Mucosa of stomach (tissue), 1 donor: Measurements from ENCODE around the gene E2F7.
A peak's percentile ranks its signal among the peaks of the same experiment; 100 is the strongest.
"Not testable (repeated sequence)": the region's sequence is repeated elsewhere in the genome, so short reads cannot be mapped to it uniquely, and the experiment has no call there.

Experiments used
- H3K27me3 ChIP-seq: one replicate; pipeline ENCODE4 v1.7.0; 2013; ENCODE audit warnings: mild to moderate bottlenecking, low read length; ENCODE audit not compliant: control insufficient read depth, insufficient read depth
- H3K36me3 ChIP-seq: one replicate; pipeline ENCODE4 v1.7.0; 2013; ENCODE audit warnings: low read length; ENCODE audit not compliant: control insufficient read depth, insufficient read depth
- H3K4me1 ChIP-seq: one replicate; pipeline ENCODE4 v1.7.0; 2013; ENCODE audit warnings: mild to moderate bottlenecking, low read length; ENCODE audit not compliant: control insufficient read depth, insufficient read depth
- H3K4me3 ChIP-seq: one replicate; pipeline ENCODE4 v1.7.0; 2013; ENCODE audit warnings: low read length
- H3K9ac ChIP-seq: one replicate; pipeline ENCODE4 v1.7.0; 2013; ENCODE audit warnings: mild to moderate bottlenecking, low read length, moderate library complexity
- H3K9me3 ChIP-seq: one replicate; pipeline ENCODE4 v1.7.0; 2013; ENCODE audit warnings: mild to moderate bottlenecking, low read length, moderate library complexity; ENCODE audit not compliant: control insufficient read depth
- donor health status: Pancreatic carcinoma.

The E2F7 gene

DNA sequence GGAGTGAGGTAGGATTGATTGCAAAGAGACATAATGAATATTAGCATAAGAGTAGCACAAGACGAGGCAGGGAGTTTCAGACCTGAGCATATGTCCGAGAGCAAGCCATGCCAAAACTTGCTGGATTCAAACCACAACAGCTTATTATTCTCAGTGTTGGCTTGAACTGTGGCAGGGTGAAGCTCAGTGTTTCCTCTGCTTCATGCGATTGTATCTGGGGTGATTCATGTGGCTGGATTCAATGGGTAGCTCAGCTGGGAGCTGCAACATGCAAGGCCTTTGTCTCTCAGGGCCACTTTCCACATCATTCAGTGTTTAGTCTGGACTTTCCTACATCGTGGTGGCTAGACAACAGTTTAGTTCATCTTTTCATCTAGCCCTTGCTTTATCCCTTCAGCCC, 22.1 kb upstream of the E2F7 start:
- H3K36me3 ChIP-seq = no peaks in the 10 kb centered on the region
- no peaks in the 10 kb centered on the region for H3K9me3 ChIP-seq
- no peaks in the 10 kb centered on the region for H3K27me3 ChIP-seq
- H3K4me1 ChIP-seq = no peaks in the 10 kb centered on the region
- no peak overlapping the region for H3K9ac ChIP-seq
- H3K4me3 ChIP-seq = no peak overlapping the region

DNA sequence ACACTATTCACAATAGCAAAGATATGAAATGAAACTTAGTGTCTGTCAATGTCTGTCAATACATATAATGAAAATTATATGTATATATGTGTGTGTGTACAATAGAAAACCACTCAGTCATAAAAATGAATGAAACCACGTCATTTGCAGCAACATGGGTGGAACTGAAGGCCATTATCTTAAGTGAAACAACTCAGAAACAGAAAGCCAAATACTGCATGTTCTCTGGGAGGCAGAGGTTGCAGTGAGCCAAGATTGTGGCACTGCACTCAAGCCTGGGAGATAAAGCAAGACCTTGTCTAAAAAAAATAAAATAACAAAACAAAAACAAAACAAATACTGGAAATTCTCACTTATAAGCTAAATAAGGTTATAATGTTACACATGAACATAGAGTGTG, 16.7 kb upstream of the E2F7 start:
- Histone ChIP-seq H3K9me3 (no peaks in the 10 kb centered on the region), H3K27me3 (no peaks in the 10 kb centered on the region), H3K9ac (no peak overlapping the region), H3K4me1 (no peaks in the 10 kb centered on the region), H3K36me3 (no peaks in the 10 kb centered on the region), H3K4me3 (no peak overlapping the region)

DNA sequence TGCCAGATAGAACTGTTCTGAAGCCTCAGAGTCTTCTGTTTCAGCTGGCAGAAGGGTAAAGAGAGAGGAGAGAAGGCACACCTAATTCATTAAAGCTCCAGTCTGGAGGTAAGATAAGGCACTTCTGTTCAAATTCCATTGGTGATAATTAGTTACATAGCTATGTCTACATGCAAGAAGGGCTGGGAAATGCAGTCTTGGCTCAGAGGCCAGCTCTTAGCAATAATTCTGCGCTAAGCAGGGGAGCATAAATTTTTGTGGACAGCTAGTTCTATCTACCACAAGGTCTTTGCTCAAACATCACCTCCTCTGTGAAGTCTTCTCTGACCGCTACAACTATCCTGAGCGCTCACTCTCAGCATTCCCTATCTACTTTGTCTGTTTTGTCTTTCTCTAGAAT, 14.3 kb upstream of the E2F7 start:
- H3K36me3 ChIP-seq = no peaks in the 10 kb centered on the region
- no peaks in the 10 kb centered on the region for H3K27me3 ChIP-seq
- H3K4me1 ChIP-seq = no peaks in the 10 kb centered on the region
- no peak overlapping the region for H3K4me3 ChIP-seq
- no peak overlapping the region for H3K9ac ChIP-seq
- no peaks in the 10 kb centered on the region for H3K9me3 ChIP-seq

DNA sequence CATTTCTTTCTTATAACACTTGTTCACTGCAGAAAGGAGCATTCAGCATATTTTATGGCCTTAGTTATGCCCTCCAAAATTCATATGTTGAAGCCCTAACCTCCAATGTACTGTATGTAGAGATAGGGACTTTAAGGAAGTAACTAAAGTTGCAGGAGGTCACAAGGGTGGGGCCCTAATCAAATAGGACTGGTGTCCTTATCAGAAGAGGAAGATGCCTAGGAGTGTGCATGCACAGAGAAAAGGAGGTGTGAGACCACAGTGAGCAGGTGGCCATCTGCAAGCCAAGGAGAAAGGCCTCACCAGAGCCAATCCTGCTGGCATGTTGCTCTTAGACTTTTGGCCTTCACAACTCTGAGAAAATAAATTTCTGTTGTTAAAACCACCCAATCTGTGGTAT, 12.9 kb upstream of the E2F7 start:
- H3K9me3 ChIP-seq = no peaks in the 10 kb centered on the region
- H3K9ac ChIP-seq = no peak overlapping the region
- no peak overlapping the region for H3K4me3 ChIP-seq
- no peaks in the 10 kb centered on the region for H3K36me3 ChIP-seq
- no peaks in the 10 kb centered on the region for H3K4me1 ChIP-seq
- no peaks in the 10 kb centered on the region for H3K27me3 ChIP-seq

DNA sequence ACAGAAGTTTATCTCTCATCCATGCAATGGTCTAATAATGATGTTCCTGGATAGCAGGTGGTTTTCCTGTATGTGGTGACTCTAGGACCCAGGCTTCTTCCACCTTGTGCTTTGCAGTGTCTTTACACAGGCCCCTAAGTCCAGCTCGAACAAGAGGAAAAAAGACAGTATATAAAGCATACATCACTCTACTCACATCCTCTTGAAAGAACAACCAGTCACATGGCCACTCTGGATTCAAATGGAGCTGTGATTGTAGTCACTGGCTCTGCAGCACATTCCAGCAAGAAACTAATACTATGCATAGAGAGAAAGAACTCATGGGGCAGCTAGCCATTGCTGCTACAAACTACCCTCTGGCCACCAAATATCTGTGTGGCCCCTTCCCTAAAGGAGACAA, 11.5 kb upstream of the E2F7 start:
- H3K36me3 ChIP-seq = no peaks in the 10 kb centered on the region

DNA sequence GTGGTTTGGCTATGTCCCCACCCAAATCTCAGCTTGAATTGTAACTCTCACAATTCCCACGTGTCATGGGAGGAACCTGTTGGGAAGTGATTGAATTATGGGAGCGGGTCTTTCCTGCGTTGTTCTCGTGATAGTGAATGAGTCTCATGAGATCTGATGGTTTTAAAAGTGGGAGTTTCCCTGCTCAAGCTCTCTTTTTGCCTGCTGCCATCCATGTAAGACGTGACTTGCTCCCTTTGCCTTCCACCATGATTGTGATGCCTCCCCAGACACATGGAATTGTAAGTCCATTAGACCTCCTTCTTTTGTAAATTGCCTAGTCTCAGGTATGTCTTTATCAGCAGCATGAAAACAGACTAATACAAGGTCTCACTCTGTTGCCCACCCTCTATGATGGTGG, 8.5 kb upstream of the E2F7 start:
- H3K4me1 ChIP-seq, H3K9ac ChIP-seq, H3K27me3 ChIP-seq, H3K4me3 ChIP-seq, H3K9me3 ChIP-seq, H3K36me3 ChIP-seq: not testable (repeated sequence)

More for the DNA sequence above, 11.5 kb upstream of the E2F7 start:
- Histone ChIP-seq H3K9me3 (no peaks in the 10 kb centered on the region), H3K4me1 (no peaks in the 10 kb centered on the region), H3K9ac (no peak overlapping the region), H3K4me3 (no peak overlapping the region), H3K27me3 (no peaks in the 10 kb centered on the region)

DNA sequence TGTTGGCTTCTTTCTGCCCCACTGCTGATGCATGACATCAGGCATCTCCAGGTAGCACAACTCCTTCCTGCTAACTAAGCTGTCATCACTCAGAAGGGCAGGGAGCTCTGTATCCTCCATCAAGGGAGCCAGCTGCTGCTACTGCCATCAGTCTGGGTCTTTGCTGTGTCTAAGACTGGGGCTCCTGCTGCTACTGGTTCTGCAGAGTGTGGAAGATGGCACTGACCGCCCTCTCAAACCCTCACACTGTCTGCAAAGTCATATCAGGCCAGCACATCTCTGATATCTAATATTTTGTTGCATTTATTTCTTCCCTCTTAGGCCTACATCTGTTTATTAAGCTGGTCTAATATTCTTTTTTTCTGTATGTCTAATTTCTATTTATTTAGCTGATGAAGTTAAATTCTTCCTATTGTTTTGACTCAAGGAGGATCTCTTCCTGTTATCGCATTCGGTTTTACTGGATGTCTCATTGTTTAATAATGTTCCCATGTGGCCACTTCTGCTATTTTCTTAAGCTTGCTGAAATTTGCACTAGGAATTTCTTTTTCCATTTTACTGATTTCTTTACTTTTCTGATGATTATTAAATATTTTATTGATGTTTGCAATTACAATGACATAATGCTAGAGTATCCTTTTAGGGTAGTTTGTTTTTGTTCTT, 7.6 kb upstream of the E2F7 start:
- Histone ChIP-seq H3K9me3 (no peaks in the 10 kb centered on the region), H3K4me3 (no peak overlapping the region), H3K36me3 (no peaks in the 10 kb centered on the region), H3K4me1 (no peaks in the 10 kb centered on the region), H3K9ac (no peak overlapping the region), H3K27me3 (no peaks in the 10 kb centered on the region)

DNA sequence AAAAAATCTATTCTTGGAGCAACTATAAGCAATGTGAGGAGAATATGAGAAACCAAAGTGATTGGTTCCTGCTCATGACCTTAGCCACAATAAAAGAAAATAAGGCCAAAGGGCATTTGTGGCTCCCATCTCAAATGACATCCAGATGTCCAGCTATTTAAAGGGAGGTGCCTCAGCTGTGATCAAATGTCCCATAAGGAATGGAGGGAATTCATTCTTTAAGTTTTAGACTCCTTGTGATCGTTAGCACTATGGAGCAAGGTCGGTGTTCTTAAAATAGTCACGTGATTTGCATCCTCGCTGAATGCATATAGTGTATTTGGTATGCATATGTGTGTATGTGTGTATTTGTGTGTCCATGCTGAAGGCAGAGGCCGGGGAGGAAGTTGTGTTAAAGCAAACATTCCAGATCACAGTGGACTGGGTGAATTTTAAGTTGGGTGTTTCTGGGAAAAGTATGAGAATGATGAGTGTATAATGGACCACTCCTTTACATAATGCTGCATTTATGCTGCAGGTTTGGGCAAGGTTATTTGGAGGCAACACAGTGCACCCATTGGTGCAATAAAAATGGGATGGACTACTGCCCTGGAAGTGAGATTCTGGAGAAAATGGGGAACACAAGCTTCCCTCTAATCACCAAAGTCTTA, 5.6 kb upstream of the E2F7 start:
- Histone ChIP-seq H3K4me1 (no peaks in the 10 kb centered on the region), H3K4me3 (no peak overlapping the region), H3K9me3 (no peaks in the 10 kb centered on the region), H3K36me3 (no peaks in the 10 kb centered on the region), H3K27me3 (no peaks in the 10 kb centered on the region), H3K9ac (no peak overlapping the region)

DNA sequence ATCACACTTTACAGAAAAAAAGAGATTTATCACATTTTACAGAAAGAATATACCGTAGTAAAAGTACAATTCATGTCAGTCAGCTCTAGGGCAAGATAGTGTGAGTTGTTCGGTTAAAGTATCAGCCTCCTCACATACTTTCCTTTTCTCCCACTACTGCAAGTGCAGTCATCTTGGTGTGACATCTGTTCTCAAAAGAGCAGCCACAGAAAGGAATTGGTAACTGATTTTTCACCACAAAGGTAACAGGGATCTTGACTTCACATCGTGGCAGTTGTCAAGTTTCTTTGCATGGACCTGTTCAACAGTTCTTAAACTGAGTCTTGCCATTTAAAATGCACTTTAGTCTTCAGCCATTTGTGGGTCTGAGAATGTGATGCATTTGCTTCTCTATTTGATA, 5.0 kb upstream of the E2F7 start:
- H3K4me3 ChIP-seq = no peak overlapping the region
- H3K4me1 ChIP-seq = no peaks in the 10 kb centered on the region
- H3K9ac ChIP-seq = no peak overlapping the region
- no peaks in the 10 kb centered on the region for H3K27me3 ChIP-seq
- no peaks in the 10 kb centered on the region for H3K9me3 ChIP-seq
- H3K36me3 ChIP-seq = no peaks in the 10 kb centered on the region

DNA sequence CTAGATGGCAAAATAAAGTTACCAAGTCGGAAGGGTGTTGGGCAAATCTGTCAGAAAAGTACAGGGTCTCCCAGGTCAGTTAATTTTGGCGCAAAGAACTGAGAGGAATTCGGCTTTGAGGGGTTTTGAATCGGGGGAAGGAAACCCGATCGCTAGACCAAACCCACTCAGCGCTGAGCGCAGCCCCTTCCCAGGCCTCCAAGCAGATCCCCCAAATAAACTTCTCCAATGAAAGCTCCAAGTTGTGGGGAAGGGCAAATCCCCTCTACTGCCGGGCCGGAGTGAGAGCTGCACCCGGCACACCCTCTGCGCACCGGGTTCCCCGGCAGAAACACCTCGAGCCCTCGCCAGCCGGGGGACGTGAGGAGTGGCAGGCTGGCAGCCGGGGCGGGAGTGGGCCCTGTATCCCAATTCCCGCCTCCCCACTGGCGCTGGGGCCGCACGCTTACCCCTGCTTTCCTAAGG, 441 bp downstream of the E2F7 start:
- no peaks in the 10 kb centered on the region for H3K36me3 ChIP-seq

DNA sequence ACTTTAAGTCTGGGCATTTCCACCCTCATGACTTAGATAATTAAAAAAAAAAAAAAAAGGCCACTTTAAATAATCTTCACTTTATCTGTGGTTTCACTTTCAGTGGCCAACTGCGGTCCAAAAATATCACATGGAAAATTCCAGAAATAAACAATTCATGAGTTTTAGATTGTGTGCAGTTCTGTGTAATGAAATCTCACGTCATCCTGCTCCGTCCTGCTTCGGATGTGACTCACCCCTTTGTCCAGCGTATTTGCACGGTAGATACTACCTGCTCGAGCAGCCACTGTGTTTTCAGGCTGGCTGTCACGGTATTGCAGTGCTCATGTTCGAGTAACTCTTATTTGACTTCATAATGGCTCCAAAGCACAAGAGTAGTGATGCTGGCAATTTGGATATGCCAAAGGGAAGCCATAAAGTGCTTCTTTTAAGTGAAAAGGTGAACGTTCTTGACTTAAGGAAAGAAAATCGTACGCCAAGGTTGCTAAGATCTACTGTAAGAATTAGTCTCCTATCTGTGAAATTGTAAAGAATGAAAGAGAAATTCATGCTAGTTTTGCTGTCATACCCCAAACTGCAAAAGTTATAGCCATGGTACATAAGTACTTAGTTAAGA, 2.4 kb downstream of the E2F7 start:
- no peak overlapping the region for H3K4me3 ChIP-seq
- H3K9me3 ChIP-seq = no peaks in the 10 kb centered on the region
- no peak overlapping the region for H3K9ac ChIP-seq
- H3K36me3 ChIP-seq = no peaks in the 10 kb centered on the region
- H3K27me3 ChIP-seq = no peaks in the 10 kb centered on the region
- H3K4me1 ChIP-seq = peaks cover 13% of the 10 kb centered on the region

More for the DNA sequence above, 441 bp downstream of the E2F7 start:
- Histone ChIP-seq H3K9ac (peak overlapping the region; percentile 54), H3K4me3 (peak overlapping the region; percentile 52), H3K4me1 (peaks cover 13% of the 10 kb centered on the region), H3K9me3 (no peaks in the 10 kb centered on the region), H3K27me3 (no peaks in the 10 kb centered on the region)

DNA sequence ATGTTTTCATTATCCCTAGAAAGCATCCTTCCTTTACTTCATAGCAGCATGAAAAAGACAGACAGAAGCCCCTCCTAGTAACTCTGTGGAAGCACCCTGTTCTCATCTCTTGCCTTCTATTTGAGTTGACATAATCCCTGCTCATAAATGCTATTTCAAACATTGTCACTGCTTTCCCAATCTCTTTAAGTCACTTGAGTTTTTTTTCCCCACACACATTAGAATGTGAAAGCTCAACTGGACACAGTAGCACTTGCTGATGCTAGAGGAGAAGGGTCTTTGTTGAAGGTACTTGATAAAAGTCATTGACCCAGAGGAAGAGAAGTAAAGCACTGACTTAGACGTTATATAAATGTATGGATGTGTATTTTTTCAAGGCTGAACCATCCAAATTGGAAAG, 3.0 kb downstream of the E2F7 start:
- Histone ChIP-seq H3K9ac (no peak overlapping the region), H3K4me3 (no peak overlapping the region), H3K4me1 (peaks cover 13% of the 10 kb centered on the region), H3K9me3 (no peaks in the 10 kb centered on the region), H3K36me3 (no peaks in the 10 kb centered on the region), H3K27me3 (no peaks in the 10 kb centered on the region)
